Measurements from ENCODE around the gene PRKCSH.

DNA sequence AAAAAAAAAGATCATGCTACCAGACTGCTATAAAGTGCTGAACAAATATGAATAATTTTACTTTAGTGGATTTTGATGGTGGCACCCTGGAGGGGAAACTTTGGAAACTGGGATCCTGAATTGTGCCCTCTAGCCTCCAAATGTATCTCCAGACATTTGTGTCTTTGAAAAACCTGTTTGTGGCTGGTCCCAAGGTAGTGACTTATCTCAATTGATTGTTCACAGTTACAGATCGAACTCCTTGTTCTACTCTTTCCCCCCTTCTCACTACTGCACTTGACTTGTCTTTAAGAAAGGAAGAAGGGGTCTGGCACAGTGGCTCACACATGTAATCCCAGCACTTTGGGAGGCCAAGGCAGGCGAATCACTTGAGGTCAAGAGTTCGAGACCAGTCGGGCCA, 26.8 kb upstream of the PRKCSH start:
- no peak for TF ChIP-seq POLR2A (IDR thresholded peaks at IDR 0.05)
- TF ChIP-seq, protein P1, sequence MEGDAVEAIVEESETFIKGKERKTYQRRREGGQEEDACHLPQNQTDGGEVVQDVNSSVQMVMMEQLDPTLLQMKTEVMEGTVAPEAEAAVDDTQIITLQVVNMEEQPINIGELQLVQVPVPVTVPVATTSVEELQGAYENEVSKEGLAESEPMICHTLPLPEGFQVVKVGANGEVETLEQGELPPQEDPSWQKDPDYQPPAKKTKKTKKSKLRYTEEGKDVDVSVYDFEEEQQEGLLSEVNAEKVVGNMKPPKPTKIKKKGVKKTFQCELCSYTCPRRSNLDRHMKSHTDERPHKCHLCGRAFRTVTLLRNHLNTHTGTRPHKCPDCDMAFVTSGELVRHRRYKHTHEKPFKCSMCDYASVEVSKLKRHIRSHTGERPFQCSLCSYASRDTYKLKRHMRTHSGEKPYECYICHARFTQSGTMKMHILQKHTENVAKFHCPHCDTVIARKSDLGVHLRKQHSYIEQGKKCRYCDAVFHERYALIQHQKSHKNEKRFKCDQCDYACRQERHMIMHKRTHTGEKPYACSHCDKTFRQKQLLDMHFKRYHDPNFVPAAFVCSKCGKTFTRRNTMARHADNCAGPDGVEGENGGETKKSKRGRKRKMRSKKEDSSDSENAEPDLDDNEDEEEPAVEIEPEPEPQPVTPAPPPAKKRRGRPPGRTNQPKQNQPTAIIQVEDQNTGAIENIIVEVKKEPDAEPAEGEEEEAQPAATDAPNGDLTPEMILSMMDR (IDR thresholded peaks at IDR 0.05): no peak
